ENCODE data around the gene FTH1.
A peak's percentile ranks its signal among the peaks of the same experiment; 100 is the strongest.

Gene FTH1

GRCh38 chr11:61947486-61948210 lies 19.8 kb downstream of the FTH1 start:
- DNase-seq, result peak; percentile 89

- DNase-seq, result no peak
Measured at GRCh38 chr11:61946894-61947293, 20.5 kb downstream of the FTH1 start.

- DNase-seq, result no peak
Measured at GRCh38 chr11:61945191-61945590, 22.2 kb downstream of the FTH1 start.

GRCh38 chr11:61940466-61940865 lies 27.0 kb downstream of the FTH1 start:
- DNase-seq, result no peak

- no peak for DNase-seq
Measured at GRCh38 chr11:61935861-61936260, 31.6 kb downstream of the FTH1 start.

- DNase-seq, result no peak
Measured at GRCh38 chr11:61930933-61931332, 36.5 kb downstream of the FTH1 start.

GRCh38 chr11:61928606-61929005 lies 38.8 kb downstream of the FTH1 start:
- no peak for DNase-seq

- no peak for DNase-seq
Measured at GRCh38 chr11:61927501-61927900, 39.9 kb downstream of the FTH1 start.

- DNase-seq, result no peak
Measured at GRCh38 chr11:61926235-61926634, 41.2 kb downstream of the FTH1 start.

- no peak for DNase-seq
Measured at GRCh38 chr11:61925736-61926135, 41.7 kb downstream of the FTH1 start.

- no peak for DNase-seq
Measured at GRCh38 chr11:61924064-61924455, 43.4 kb downstream of the FTH1 start.

- DNase-seq, result no peak
Measured at GRCh38 chr11:61923166-61924063, 44.0 kb downstream of the FTH1 start.

GRCh38 chr11:61922539-61922938 lies 44.9 kb downstream of the FTH1 start:
- no peak for DNase-seq

- no peak for DNase-seq
Measured at GRCh38 chr11:61921446-61921845, 46.0 kb downstream of the FTH1 start.

- no peak for DNase-seq
Measured at GRCh38 chr11:61919705-61920631, 47.5 kb downstream of the FTH1 start.

GRCh38 chr11:61918938-61919704 lies 48.3 kb downstream of the FTH1 start:
- DNase-seq, result no peak

GRCh38 chr11:61918251-61918937 lies 49.0 kb downstream of the FTH1 start:
- no peak for DNase-seq

GRCh38 chr11:61917334-61918109 lies 49.9 kb downstream of the FTH1 start, which contains the start of gene RAB3IL1:
TSS of gene RAB3IL1 (minus strand) at chr11:61917566. CDS start at chr11:61917367, 199 bp downstream.
- DNase-seq, result peak; percentile 72

- no peak for DNase-seq
Measured at GRCh38 chr11:61916737-61917333, 50.6 kb downstream of the FTH1 start.

GRCh38 chr11:61914471-61915171 lies 52.8 kb downstream of the FTH1 start:
- DNase-seq, result no peak
